SH-SY5Y (cell line): Measurements from ENCODE around the gene TCTN1.

Source experiments
- GATA2 ChIP-seq: IDR thresholded peaks from 2 replicates; pipeline ENCODE4 v1.6.1; 2011; ENCODE audit warnings: mild to moderate bottlenecking, low read depth, low read length
- GATA3 ChIP-seq: IDR thresholded peaks from 2 replicates; pipeline ENCODE4 v1.6.1; 2011; ENCODE audit warnings: low read depth, mild to moderate bottlenecking, low read length, moderate library complexity

- no peak for TF ChIP-seq GATA2
- TF ChIP-seq GATA3: no peak
Measured at GRCh38 chr12:110669193-110669502, 55.2 kb downstream of the TCTN1 start.
